ENCODE results near the gene GSX1.
"Not testable (repeated sequence)": the region's sequence is repeated elsewhere in the genome, so short reads cannot be mapped to it uniquely, and the experiment has no call there.

GSX1 gene

DNA sequence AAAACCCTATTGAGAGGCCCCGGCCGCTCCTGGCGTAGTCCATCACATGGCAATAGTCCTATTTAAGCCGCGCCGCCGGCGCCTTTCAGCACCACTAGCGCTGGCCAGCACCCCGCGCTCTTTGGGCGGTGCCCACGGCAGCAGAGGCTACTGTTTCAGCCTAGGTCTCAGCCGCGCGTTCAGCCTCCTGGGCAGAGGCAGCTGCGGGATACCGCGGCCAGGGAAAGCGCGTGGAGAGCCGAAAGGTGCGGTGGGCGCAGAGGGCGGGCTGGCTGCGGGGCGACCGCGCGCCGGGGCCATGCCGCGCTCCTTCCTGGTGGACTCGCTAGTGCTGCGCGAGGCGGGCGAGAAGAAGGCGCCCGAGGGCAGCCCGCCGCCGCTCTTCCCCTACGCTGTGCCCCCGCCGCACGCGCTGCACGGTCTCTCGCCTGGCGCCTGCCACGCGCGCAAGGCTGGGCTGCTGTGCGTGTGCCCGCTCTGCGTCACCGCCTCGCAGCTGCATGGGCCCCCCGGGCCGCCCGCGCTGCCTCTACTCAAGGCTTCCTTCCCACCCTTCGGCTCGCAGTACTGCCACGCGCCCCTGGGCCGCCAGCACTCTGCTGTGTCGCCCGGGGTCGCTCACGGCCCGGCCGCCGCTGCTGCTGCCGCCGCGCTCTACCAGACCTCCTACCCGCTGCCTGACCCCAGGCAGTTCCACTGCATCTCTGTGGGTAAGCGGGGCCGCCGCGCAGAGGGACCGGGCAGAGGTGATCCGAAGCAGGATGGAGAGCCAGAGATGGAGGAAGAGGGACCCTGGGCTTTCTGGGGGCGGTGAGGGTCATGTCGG is at the start of gene GSX1:
TSS of gene GSX1 (plus strand) at position 91 of the 826 bp plus-strand sequence. CDS start at position 299, 208 bp downstream.
- DNase-seq (ENCODE audit: low read depth in 4 of 4, low spot score in 1 of 4), result peak in 2 of 4 experiments; percentile 30 to 31

DNA sequence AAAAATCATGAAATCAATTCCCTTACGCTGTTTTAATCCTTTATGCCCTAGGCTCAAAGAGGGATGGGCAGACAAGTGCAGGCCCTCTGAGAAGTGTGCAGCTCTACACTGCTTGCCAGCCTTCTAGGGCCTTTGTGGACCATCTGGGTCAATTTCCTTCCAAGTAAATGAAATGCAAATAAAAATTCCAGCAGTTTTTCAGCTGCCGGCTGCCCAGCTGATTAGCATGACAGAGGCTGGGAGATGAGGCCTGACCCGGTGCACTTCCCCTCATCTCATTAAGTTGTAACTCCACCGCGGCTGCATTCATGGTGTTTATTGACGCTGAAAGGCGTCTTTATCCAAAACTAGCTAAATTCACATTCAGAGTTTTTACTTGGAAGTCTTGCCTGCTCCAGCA is 47.5 kb upstream of the GSX1 start:
- DNase-seq (ENCODE audit: low read depth in 4 of 4, low spot score in 1 of 4), result no peak

DNA sequence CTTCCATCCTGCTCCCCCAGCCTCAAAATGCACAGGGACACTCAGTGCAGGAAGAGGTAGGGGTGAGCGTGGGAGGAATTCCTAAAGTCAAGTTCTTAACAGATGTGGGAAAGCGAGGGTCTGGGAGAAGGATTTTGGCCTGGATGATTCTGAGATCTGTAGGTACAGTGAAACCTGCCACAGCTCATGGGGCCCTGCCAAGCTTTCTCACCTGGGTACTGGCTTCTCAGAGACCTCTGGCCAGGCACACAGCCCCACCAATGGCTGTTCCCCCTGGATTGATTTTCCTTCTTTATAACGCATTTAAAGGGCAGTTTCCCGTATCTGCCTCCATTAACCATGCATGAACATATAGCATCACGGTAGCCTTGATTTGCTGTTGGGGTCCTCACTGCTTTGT is 47.0 kb upstream of the GSX1 start:
- no peak for DNase-seq (ENCODE audit: low read depth in 4 of 4, low spot score in 1 of 4)

DNA sequence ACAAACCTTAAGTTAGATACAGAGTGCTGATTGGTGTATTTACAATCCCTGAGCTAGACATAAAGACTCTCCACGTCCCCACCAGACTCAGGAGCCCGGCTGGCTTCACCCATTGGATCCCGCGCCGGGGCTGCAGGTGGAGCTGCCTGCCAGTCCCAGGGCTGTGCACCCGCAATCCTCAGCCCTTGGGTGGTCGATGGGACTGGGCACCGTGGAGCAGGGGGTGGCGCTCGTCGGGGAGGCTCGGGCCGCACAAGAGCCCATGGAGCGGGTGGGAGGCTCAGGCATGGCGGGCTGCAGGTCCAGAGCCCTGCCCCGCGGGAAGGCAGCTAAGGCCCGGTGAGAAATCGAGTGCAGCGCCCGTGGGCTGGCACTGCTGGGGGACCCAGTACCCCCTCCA is 44.1 kb upstream of the GSX1 start:
- not testable (repeated sequence) for DNase-seq (ENCODE audit: low read depth in 4 of 4, low spot score in 1 of 4)

DNA sequence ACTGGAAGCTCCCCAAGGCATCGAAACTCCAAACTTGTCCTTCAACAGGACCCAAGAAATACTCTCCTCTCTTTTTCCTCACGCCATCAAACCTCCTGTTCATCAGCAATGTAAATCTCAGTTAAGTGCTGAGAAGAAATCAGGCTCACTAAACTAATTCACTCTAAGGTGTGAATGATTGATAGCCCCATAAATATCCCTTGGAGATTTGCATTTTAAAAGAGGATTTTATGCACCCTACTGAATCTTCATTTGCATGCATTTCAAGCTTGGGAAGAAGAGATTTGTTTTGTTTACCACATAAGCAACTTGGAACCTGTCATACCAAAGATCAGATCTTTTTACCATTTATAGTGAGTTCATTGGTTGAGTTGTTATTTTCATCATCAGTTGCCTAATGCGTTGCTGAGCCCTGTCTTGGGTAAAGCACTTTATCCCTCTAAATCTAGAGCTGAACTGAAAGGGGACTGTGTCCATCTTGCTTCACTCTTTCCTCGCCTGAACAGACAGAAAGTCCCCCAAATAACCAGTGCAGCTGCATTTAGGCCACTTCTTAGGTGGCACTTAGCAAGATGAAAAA is 40.2 kb upstream of the GSX1 start:
- DNase-seq (ENCODE audit: low read depth in 4 of 4, low spot score in 1 of 4), result no peak

DNA sequence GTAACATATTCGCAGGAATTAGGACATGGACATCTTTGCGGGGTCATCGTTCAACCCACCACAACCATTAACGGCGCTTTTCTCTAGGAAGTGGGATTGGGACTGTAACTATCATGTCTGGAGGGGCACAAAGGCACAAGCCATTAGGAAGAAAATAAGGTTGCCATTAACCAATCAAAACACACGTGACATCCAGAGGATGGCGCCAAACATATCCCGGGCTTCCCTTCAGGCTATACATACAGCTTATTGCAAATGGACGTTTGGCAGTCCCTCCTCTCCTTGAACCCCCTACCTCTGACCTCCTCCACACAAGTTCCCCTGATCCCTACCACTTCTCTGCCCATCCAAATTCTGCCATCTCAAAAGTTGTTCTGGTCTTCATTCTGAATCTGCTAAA is 26.6 kb upstream of the GSX1 start:
- DNase-seq (ENCODE audit: low read depth in 4 of 4, low spot score in 1 of 4), result no peak

DNA sequence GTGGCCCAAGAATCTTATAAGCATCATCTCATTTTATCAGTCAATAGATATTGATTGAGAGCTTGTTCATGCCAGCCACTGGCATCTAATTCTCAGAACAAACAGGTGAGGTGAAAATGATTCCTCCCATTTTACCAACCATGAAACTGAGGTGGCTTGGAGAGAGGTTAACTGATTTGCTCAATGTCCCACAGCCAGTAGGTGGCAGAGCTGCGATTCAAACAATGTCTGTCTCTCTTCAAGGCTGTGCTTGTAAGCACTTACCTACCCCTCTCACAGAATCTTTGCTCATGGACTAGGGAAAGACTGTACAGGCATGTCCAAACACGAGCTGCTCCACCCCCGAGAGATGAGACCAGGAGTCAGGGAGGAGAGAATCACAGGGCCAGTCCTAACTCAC is 21.5 kb upstream of the GSX1 start:
- DNase-seq (ENCODE audit: low read depth in 4 of 4, low spot score in 1 of 4), result no peak

DNA sequence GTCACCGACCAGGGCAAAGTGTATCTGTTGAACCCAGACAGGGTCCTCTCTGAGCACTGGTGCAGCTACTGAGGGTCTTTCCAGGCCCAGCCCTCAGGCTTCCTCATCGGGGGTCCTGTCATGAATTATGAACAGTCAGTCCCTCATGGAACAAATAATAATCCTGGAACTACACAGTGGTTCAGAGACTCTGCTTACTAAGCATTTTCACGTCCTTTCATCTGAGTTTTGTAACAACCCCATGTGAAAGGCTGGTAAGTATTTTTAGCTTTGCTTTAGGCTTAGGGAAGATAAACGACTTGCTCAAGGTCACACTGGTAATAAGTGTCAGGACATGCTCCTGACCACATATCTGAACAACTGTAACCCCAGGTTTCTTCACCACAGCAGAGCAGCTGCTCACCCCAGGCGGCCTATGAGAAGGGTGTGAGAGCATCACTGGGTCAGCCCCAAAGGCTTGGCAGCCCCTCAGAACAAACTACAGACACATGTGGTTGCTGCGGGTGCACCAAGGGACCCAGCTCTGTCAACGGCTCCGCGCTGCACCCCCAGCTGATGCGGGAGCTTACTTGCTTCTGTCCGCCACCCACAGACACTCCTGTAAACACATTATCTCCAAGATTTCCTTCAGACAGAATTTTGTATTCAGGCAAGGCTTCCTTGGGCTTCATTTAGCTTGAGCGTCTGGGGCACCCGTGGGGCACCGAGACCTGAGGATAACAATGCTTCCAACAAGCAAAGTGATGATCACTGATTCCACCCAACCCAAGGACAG is 19.4 kb upstream of the GSX1 start:
- no peak for DNase-seq (ENCODE audit: low read depth in 4 of 4, low spot score in 1 of 4)

DNA sequence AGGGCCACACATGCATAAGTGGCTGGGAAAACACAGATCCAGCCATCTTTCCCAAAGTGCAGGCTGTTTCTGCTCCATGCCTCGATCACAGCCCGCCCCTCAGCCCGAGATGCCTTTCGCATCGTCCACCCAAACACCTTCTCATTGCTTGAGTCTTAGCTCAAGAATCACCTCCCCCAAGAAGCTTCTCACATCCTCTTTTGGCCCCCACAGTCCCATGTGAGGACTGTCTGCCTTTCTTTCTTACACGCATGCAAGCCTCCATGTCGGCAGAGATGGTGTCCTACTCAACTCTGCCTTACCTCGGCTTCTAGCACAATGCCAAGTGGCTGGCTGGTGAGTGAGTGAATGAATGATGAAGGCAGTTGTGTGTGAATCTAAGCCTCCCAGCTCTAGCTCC is 18.1 kb upstream of the GSX1 start:
- DNase-seq (ENCODE audit: low read depth in 4 of 4, low spot score in 1 of 4), result no peak

DNA sequence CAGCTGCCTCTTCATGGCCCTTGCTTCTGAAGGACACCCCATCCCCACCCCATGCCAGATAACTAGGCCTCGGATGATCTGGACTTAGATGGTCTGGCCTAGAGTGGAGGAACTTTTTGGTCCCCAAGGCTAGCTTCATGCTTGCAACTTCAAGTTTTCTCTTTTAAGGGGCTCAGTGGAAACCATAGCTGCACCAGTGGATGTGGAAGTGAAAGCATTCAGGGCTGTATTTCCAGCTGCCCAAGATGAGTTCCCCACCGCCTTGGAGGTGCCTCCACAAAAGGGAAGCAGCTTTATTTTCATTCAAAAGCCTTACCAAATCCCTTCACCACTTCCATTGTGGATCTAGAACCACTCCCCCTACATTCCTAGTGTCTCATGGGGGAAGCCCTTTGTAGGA is 17.6 kb upstream of the GSX1 start:
- DNase-seq (ENCODE audit: low read depth in 4 of 4, low spot score in 1 of 4), result no peak

DNA sequence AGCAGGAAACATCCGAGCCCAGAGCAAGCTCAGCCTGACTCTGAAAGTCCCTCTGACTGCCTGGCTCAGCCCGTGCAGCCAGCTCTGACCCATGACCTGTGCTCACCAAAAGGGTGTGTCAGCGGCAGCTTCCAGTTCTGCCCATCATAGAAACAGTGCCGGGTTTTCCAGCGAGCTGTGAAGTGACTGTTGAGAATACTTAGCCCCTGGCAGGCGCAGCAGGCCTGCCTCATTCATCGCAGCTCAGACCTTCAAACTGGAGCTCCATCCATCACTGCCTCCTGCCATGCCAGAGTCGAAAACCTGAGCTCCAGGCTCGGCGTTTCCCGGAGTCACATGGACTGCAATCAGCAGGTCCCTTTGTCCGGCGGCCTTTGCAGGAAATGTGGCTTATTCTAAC is 16.3 kb upstream of the GSX1 start:
- DNase-seq (ENCODE audit: low read depth in 4 of 4, low spot score in 1 of 4), result no peak

DNA sequence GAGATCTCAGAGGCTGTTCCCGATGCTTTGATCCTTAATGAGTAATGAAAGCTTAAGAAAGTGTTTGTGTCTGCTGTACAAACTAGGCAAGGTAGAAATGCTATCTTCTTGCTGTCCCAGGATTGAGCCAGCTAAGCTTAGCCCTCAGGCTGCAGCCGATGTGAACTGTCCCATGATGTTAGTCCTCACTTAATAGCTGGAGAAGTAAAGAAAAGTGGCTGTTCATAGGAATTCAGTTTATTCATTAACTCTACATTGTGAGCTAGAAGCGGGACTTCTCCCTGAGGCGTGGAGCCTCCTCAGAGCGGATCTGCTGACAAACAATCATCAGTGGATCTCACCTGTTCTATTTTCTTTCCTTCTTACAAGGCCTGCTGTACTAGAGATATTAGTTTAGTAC is 10.1 kb upstream of the GSX1 start:
- DNase-seq (ENCODE audit: low read depth in 4 of 4, low spot score in 1 of 4), result no peak

DNA sequence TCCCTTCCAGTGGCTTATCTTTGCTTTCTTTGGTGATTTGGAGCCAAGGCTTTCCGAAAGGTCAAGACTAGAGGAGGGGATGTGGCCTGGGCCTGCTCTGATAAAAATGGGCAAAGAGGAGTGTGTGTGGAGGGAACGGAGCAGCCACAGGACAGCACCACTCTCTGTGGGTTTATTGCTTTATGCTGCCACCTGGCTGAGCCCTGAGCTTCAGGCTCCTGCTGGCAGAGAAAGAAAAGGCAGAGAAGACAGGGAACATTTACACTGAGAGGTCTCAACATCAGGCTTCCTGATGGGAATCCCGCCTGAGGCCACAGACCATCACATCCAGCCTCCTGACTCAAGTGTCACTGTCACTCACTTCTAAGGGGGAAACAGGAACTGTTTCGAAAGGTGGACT is 9.2 kb upstream of the GSX1 start:
- no peak for DNase-seq (ENCODE audit: low read depth in 4 of 4, low spot score in 1 of 4)

DNA sequence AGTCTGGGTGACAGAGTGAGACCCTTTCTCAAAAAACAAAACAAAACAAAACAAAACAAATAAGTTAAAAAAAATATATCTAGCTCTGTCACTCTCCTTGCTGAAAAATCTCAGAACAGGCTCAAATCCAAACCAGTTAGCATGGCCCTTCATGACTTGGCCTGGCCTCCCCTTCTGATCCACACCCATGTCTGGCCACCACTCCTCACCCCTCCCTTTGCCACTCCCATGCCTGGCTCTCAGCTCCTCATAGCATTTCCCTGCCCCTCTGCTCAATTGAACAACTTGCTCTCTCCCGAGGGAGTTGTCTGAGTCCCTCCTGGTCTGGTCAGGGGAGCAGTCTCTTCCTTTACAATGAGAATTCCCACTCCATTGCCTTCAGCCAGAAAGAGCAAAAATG is 4.0 kb upstream of the GSX1 start:
- DNase-seq (ENCODE audit: low read depth in 4 of 4, low spot score in 1 of 4), result no peak

DNA sequence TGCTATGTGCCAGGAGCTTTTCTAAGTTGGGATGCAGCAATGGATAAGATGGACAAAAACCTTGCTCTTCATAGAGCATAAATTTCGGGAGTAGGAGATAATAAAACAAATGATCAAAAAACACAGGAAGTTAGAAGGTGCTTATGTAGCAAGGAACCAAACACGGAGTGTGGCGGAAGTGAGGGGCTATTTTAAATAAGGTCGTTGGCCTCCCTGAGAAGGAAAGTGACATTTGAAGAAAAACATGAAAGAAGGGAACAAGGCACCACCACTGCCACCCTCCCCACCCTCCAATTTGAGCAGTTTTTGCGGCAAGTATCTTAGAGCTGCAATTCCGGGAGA is 3.2 kb upstream of the GSX1 start:
- DNase-seq (ENCODE audit: low read depth in 4 of 4, low spot score in 1 of 4), result no peak

DNA sequence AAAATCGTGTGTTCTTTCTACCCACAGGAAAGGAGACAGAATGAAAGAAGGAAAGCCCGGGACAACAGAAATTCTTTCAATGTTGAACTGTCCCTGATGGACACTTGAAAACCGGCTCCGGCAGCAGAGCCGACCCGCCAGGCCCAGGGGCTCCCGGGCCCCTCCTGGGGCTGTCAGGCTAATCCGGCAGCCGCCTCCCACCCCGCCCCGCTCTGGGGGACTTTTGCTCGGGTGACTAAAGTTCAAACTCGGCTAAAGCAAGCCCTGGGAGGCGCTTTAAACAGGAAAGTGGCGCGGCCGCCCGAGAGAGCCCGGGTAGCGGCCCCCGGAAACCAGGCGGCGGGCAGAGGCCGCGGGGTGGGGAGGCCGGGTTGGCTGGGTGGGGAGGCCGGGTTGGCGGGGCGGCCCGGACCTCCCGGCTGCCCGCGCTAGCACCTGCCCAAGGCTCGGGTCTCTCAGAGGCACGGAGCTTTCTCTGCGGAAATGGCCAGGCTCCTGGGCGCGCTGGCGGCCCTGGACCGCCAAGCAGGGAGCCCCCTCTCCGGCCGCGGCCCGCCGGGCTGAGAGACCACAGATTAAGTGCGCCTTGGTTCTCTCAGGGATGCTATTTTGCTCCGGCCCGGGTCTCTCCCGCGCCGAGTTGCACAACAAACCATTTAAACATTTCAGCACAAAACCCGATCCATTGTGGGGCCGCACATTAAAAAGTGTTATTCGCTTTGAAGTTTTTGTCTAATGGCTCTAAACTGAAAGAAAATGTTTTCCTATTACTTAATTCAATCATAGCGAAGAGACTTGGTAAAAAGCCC is 2.6 kb upstream of the GSX1 start:
- DNase-seq (ENCODE audit: low read depth in 4 of 4, low spot score in 1 of 4), result no peak

DNA sequence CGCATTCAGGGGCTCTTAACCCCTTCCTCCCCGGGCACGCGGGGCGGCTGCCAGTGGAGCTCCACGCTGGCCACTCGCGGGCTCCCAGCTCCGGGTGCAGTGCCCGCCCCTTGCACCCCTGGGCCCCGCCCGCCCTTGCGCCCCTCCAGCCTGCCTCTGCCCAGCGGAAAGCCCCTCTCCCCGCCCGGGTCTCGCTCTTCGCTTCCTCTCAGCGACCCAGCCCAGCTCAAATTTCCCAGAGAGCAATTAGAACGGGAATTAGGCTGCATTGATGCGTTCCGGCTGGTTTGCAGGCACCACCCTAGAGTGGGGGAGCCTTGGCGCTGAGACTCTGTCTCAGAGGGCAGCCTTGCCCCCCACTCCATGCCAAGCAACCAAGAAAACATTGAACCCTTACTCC is 1.8 kb upstream of the GSX1 start:
- DNase-seq (ENCODE audit: low read depth in 4 of 4, low spot score in 1 of 4), result no peak

DNA sequence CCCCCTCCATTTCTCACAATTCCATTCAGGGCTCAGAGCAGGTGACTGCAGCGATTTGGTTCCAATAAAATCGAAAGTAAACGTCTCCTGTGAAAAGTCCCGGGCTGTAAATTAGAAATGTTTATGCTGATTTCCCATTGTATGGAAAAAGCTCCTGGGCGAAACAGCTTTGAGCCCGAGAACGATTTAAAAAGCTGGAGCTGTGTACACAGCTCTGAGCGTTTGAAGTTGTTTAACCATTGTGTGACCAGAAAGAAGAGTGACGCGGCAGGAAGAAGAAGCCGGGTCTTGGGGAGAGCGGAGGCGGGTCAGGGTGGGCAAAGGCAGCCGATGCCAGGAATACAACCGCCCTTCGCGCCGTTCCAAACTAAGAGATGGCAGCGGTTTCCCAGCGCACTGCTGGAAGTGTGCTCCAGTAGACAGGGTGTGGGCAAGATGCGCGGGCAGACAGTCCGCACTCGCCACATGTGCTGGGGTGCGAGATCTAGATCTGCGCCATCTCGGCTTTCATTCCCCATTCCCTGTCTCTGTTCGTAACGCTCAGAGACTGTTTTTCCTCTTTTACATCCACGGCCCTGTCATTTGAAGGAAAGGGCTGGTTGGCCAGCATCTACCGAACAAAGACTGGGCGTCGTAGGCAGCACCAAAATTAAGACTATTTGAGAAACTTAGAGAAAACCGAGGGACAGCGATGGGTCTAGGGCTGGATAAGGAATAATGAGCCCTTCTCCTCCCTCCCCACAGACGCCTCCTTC is 960 bp upstream of the GSX1 start:
- no peak for DNase-seq (ENCODE audit: low read depth in 4 of 4, low spot score in 1 of 4)

DNA sequence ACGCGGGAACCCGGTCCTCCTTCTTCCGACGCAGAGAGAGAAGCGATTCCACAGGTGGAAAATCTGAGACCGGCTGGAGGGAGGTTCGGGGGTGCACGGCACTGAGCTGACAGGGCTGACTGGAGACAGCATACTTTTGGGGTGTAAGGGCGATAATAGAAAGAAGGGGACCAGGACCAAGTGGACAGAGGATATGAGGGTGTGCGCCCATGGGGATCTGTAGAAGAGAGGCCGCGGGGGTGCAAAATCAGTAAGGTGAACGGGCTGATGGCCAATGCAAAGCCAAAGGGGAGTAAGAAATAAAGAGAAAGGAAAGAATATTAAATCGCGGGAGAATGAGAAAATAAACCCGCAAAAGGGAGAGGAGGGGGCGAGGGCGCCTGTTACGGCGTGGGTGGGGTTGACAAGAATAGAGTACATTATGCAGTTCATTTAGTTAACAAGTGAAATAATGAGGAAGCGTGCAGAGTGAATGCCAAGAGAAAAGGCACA is 336 bp upstream of the GSX1 start:
- no peak for DNase-seq (ENCODE audit: low read depth in 4 of 4, low spot score in 1 of 4)

DNA sequence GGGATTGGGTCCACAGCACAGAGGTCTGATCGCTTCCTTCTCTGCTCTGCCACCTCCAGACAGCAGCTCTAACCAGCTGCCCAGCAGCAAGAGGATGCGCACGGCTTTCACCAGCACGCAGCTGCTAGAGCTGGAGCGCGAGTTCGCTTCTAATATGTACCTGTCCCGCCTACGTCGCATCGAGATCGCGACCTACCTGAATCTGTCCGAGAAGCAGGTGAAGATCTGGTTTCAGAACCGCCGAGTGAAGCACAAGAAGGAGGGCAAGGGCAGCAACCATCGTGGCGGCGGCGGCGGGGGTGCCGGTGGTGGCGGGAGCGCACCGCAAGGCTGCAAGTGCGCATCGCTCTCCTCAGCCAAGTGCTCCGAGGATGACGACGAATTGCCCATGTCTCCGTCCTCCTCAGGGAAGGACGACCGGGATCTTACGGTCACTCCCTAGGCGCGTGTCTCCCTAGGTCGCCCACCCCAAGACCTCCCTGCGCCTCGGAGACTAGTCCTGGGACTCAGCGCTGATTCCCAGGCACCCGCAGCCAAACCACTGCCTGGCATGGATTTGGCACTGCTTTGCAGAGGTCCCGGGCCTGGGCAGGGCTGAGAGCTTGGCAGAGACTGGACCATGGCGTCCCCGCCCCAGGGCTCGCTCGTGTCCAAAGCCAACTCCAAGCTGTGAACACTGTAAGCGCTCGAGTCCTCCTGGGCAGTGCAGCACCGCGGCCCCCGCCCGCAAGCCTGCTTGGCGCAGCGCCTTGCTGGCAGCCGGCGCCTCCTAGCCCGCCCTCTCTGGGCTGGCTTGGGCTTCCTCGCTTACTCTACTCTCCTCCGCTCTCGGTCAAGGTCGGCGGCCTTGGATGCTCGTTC is 1.5 kb downstream of the GSX1 start:
- no peak for DNase-seq (ENCODE audit: low read depth in 4 of 4, low spot score in 1 of 4)
